Upper lobe of right lung (tissue), 1 donor: Measurements from ENCODE around the gene AGBL1. TPM values are rescaled to one million over a fixed set of nuclear protein-coding genes. Genes with fewer than 3 reads are reported as not detected.

Experiments used
- ATAC-seq: fragments of 200-7000 bp; cut with Tn5 transposase; one replicate; pipeline ENCODE4 v1.9.1; 2020; ENCODE audit warnings: mild to moderate bottlenecking, moderate library complexity
- DNase-seq: peaks from one replicate; pipeline ENCODE4 v3.0.0-alpha.2; 2020
- H3K27ac ChIP-seq: fragments of 200-600 bp; one replicate; pipeline ENCODE4 v1.8.0; 2022
- H3K27me3 ChIP-seq: fragments of 200-600 bp; one replicate; pipeline ENCODE4 v1.8.0; 2022; ENCODE audit warnings: mild to moderate bottlenecking
- H3K36me3 ChIP-seq: fragments of 200-600 bp; one replicate; pipeline ENCODE4 v1.8.0; 2022
- H3K4me1 ChIP-seq: fragments of 200-600 bp; one replicate; pipeline ENCODE4 v1.8.0; 2022
- H3K4me3 ChIP-seq: fragments of 200-600 bp; one replicate; pipeline ENCODE4 v1.8.0; 2022; ENCODE audit warnings: mild to moderate bottlenecking
- H3K9me3 ChIP-seq: fragments of 200-600 bp; one replicate; pipeline ENCODE4 v1.8.0; 2022
- intact Hi-C: fragments of 100-400 bp; cut with DNase I; formaldehyde crosslinking; loops from one replicate; pipeline ENCODE4 v1.11.0; 2022
- total RNA-seq: library from RNA; stranded (reverse); fragmentation: NEBNext Ultra II Directional; extraction: Animal tissue kit (Norgen Biotek cat#: 25700); gene quantifications from one replicate; pipeline ENCODE4 v1.2.1, GENCODE V29; 2021
- TF ChIP-seq, protein P1 (sequence below): fragments of 200-600 bp; IDR thresholded peaks from one replicate; pipeline ENCODE4 v1.8.0; 2022; ENCODE audit warnings: antibody characterized with exemption
- donor health status: DM: no; HTN: yes; CAD: no; lungs with severe emphysema.

The AGBL1 gene
- total RNA-seq, 1 donor from 2014 or later, result 6.5 TPM

- Histone ChIP-seq H3K4me3 (no peak overlapping the region), H3K27ac (no peak overlapping the region), H3K4me1 (no peaks in the 10 kb centered on the region), H3K27me3 (no peaks in the 10 kb centered on the region), H3K36me3 (no peaks in the 10 kb centered on the region), H3K9me3 (no peaks in the 10 kb centered on the region)
- TF ChIP-seq, protein P1, sequence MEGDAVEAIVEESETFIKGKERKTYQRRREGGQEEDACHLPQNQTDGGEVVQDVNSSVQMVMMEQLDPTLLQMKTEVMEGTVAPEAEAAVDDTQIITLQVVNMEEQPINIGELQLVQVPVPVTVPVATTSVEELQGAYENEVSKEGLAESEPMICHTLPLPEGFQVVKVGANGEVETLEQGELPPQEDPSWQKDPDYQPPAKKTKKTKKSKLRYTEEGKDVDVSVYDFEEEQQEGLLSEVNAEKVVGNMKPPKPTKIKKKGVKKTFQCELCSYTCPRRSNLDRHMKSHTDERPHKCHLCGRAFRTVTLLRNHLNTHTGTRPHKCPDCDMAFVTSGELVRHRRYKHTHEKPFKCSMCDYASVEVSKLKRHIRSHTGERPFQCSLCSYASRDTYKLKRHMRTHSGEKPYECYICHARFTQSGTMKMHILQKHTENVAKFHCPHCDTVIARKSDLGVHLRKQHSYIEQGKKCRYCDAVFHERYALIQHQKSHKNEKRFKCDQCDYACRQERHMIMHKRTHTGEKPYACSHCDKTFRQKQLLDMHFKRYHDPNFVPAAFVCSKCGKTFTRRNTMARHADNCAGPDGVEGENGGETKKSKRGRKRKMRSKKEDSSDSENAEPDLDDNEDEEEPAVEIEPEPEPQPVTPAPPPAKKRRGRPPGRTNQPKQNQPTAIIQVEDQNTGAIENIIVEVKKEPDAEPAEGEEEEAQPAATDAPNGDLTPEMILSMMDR, result no peak
- intact Hi-C loops, result no loop called here
- ATAC-seq (no peak), DNase-seq (no peak)
Measured at GRCh38 chr15:86502301-86502700, 422.6 kb downstream of the AGBL1 start.

GRCh38 chr15:86505951-86506350, 426.3 kb downstream of the AGBL1 start:
- Histone ChIP-seq H3K4me3 (no peak overlapping the region), H3K27me3 (no peaks in the 10 kb centered on the region), H3K9me3 (no peaks in the 10 kb centered on the region), H3K4me1 (no peaks in the 10 kb centered on the region), H3K27ac (no peak overlapping the region), H3K36me3 (no peaks in the 10 kb centered on the region)
- DNase-seq (no peak), ATAC-seq (no peak)
- TF ChIP-seq, protein P1, result no peak
- intact Hi-C loops, result no loop called here

DNA sequence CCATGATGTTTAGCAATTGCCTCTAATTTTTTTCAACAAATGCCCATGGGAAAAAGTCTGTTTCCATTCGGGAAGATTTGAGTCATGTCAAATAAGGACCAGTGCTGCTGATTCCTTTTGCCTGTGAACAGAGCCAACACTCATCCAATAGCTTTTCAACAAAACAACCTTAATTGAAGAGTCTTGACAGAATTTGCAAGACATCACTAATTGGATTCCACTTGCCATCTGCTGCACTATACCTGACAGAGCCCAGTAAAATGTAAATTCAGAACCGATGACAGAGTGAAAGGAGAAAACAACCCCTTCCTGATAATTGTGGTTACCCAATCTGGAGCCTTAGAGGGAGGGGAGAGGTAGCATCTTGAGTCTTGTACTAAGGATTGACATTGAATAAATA, 426.7 kb downstream of the AGBL1 start:
- no peaks in the 10 kb centered on the region for H3K4me1 ChIP-seq
- H3K27me3 ChIP-seq, result no peaks in the 10 kb centered on the region
- H3K4me3 ChIP-seq, result no peak overlapping the region
- H3K9me3 ChIP-seq, result no peaks in the 10 kb centered on the region
- intact Hi-C loops, result no loop called here
- H3K36me3 ChIP-seq, result no peaks in the 10 kb centered on the region
- TF ChIP-seq, protein P1, result no peak
- no peak for DNase-seq
- no peak for ATAC-seq
- H3K27ac ChIP-seq, result no peak overlapping the region

- H3K36me3 ChIP-seq, result no peaks in the 10 kb centered on the region
- H3K27me3 ChIP-seq, result no peaks in the 10 kb centered on the region
- no peaks in the 10 kb centered on the region for H3K9me3 ChIP-seq
- no peak for ATAC-seq
- H3K4me3 ChIP-seq, result no peak overlapping the region
- H3K4me1 ChIP-seq, result no peaks in the 10 kb centered on the region
- TF ChIP-seq, protein P1, result no peak
- intact Hi-C loops, result no loop called here
- no peak overlapping the region for H3K27ac ChIP-seq
- no peak for DNase-seq
Measured at GRCh38 chr15:86515625-86516024, 436.0 kb downstream of the AGBL1 start.

DNA sequence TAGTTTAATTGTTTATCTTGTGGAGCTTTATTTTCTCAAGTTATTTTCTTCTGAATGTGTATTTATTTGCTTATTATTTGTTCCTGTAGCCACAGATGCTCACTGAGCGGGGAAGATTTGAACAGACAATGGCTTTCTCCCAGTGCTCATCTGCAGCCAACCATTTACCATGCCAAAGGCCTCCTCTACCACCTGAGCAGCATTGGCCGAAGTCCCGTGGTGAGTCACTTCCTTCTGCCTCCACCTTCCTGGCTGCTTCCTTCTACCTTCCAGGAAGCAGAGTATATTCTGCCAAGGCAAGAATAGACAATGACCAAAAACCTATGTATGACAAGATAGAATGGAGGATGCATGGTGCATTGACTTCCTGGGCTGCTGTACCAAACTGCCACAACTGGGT, 443.1 kb downstream of the AGBL1 start:
- TF ChIP-seq, protein P1, result no peak
- intact Hi-C loops, result no loop called here
- no peaks in the 10 kb centered on the region for H3K36me3 ChIP-seq
- no peaks in the 10 kb centered on the region for H3K27me3 ChIP-seq
- no peak overlapping the region for H3K4me3 ChIP-seq
- no peak overlapping the region for H3K27ac ChIP-seq
- ATAC-seq (no peak), DNase-seq (no peak)
- no peaks in the 10 kb centered on the region for H3K4me1 ChIP-seq
- no peaks in the 10 kb centered on the region for H3K9me3 ChIP-seq
